ENCODE data around the gene TERB1.
"Not testable (repeated sequence)": the region's sequence is repeated elsewhere in the genome, so short reads cannot be mapped to it uniquely, and the experiment has no call there.

The TERB1 gene

DNA sequence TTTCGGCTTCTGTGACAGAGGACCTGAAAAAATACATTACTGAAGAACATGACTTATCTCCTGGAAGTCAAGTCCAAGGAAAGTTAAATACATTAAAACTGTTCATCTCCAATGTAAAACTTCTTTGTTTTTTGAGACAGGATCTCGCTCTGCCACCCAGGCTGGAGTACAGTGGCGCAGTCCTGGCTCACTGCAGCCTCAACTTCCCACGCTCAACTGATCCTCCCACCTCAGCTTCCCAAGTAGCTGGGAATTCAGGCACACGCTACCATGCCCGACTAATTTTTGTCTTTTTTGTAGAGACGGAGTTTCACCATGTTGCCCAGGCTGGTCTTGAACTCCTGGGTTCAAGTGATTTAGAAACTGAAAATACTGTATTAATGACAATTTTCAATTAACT lies 9.7 kb upstream of the TERB1 start:
- DNase-seq: no peak

DNA sequence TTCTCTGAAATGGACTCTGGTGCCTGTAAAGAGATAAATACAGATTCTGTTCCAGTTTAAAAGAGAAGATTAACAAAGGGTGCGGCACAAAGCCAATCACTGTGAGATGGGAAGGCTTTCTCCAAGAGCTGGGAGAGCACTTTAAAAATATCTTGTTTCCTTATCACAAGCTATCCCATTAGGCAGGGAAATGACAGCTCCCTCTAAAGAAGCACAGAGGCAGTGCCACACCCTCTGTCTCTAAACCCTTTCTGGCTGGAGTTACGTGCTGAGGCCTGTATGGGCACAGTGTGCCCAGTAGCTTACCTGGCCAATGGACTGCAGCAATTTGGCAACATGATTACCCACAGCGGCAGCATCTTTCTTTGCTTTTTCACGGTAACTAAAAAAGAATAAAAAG lies 9.0 kb upstream of the TERB1 start:
- no peak for DNase-seq

GRCh38 chr16:66809765-66810164 lies 8.4 kb upstream of the TERB1 start:
- DNase-seq: no peak

GRCh38 chr16:66802159-66802558 lies 775 bp upstream of the TERB1 start:
- no peak for DNase-seq

DNA sequence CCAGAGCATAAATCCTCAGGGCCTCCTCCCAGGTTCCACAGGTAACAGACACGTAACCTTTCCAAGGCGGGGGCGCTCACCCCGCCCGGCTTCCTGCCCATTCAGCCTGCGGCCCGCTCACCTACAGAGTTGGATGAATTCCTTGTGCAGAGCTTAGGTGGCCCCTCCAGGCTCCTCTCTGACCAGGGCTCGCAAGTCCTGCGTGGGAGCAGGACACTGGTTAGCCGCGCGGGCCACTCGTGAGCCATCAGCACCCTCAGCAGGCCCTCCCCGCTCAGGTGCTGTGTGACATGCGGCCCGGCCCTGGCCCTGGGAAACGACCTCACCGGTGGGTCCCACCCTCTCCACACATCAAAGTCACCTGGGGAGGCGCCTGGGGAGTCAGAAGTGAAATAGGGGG lies 528 bp downstream of the TERB1 start:
- DNase-seq: no peak

DNA sequence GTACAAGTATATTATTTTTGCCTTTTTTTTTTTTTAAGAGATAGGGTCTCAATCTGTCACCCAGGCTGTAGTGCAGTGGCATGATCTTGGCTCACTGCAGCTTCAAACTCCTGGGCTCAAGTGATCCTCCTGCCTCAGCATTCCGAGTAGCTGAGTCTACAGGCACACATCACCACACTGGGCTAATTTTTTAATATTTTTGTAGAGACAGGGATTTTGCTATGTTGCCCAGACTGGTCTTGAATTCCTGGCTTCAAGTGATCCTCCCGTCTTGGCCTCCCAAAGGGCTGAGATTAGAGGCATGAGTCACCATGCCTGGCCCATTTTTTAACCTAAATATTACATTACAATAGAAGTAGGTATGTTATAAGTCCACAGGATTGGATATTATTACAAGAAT lies 3.2 kb downstream of the TERB1 start:
- DNase-seq: no peak

DNA sequence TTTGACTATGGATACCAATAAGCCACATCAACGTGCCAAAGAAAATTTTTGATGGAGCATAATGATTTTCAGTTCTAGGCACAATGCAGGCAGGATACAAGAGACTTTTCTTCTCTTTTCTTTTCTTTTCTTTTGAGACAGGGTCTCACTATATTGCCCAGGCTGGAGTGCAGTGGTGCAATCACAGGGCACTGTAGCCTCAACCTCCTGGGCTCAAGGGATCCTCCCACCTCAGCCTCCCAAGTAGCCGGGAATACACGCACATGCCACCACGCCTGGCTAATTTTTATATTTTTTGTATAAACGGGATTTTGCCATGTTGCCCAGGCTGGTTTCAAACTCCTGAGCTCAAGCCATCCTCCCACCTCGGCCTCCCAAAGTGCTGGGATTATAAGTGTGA lies 7.4 kb downstream of the TERB1 start:
- not testable (repeated sequence) for DNase-seq

DNA sequence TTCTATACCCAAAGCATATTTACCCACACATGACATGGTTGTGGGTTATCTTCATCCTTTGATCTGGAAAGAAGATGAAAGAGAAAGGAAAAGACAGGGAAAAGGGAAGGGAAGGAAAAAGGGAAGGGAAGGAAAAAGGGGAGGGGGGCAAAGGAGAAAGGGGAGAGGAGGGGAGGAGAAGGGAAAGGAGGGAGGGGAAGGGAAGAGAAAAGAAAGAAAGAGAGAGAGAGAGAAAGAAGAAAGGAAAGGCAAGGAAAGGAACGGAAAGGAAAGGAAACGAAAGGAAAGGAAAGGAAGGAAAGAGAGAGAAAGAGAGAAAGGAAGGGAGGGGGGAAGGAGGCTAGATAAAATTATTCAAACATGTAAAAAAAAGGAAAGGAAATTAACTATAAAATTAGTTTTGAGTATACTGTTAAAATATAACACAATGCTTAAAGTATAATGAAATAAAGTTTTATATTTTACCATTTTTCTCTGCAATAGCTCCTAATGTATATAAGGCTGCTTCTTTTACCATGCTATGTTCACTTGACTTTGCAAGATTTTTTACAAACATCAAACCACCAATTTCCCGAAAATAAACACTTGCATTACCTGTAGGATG lies 11.2 kb downstream of the TERB1 start:
- DNase-seq: no peak

- DNase-seq: no peak
These were observed 14.0 kb downstream of the TERB1 start for GRCh38 chr16:66787427-66787826.

GRCh38 chr16:66786551-66786950 lies 14.8 kb downstream of the TERB1 start:
- no peak for DNase-seq

DNA sequence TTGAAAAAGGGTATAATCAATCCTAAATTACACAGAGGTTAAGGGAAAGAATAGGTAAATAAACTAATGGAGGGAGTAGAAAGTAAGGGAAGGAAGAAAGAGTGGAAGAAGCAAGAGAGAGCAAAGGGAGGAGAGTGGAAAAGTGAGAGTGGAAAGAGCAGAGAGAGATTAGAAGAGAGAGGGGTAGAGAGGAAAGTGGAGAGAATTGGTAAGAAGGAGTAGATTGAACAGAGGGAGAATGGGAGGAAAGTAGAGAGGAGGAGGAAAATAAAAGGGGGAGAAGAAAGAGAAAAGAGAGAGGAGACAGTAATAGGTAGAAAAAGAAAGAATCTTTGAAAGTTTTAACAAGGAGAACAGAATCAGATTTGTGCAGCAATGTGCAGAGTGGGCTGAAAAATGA lies 24.9 kb downstream of the TERB1 start:
- no peak for DNase-seq

- DNase-seq: no peak
These were observed 26.4 kb downstream of the TERB1 start for GRCh38 chr16:66774981-66775380.

GRCh38 chr16:66758086-66758485 lies 43.3 kb downstream of the TERB1 start:
- no peak for DNase-seq

DNA sequence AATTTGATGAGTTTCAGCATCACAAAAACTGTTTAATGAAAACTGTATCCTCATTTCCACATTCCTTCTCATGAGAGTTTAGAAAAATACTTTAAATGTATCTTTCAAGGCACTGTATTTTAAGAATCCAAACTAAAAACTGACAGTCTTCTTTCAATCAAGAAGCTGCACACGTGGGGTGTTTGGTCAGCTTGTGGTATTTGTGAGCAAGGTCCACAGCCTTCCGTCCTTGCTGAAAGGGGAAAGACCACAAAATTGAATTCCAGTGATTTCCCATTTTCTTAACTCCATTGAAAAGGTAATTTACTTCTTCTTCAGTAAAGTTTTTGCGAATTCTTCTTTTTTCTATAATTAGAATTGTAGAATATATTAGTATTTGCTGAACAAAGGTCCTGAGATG lies 46.6 kb downstream of the TERB1 start:
- no peak for DNase-seq

GRCh38 chr16:66754211-66754610 lies 47.2 kb downstream of the TERB1 start:
- DNase-seq: no peak

DNA sequence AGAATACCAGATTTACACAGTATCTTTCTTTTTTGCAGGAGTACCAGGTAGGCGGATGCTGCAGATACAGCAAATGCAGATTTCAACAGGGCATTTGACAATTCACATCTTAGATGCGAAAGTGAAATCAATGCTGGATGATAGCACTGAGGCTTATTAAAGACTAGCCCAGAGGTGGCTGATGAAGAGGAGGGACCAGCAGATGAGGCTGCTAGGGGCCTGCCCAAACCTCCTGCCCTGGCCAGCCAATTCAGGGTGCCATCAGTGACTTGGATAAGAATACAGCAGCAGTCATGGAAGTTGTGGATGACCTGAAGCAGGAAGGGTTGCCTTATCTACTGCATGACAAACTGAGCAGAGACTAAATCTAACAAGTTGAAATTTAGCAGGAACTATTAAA lies 48.4 kb downstream of the TERB1 start:
- DNase-seq: no peak

- DNase-seq: no peak
These were observed 49.0 kb downstream of the TERB1 start for GRCh38 chr16:66752379-66752778.

GRCh38 chr16:66751992-66752322 lies 49.4 kb downstream of the TERB1 start:
- DNase-seq: no peak

DNA sequence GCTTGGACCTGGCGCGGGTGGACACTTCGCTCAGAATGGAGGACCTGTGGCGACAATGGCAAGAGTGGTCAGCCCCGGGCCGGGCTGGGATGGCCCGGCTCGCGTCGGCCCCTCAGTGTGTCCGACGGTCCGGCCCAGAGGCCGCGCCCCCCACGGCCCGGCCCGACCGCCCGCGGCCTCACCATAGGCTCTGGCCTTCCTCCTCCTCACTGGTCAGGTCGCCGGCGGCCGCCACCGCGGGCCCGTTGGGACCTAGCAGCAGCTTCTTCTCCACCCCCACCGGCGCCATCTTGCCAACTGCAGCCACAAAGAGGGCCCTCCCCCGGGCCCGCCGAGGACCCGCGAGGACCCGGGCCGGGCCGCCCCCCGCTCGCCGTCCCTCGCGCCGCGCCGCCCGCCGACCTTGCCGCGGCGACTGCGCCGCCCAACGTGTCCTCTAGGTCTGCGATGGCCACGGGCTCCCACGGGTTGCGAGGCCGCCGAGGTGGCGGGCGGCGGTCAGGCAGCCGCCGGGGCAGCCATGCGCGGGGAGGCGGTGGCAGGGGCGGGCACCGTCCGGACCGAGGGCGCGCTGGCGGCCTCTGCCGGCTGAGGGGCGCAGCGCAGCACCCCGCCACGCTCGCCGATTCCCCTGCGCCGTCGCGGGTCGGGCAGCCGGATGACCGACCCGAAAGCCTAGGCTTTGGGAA lies 49.9 kb downstream of the TERB1 start, which contains the start of gene DYNC1LI2:
Gene DYNC1LI2, minus strand, starts transcription at position 307 of the 689 bp plus-strand sequence. Its CDS starts 18 bp downstream, at position 289.
- peak; percentile 88 for DNase-seq

GRCh38 chr16:66751053-66751302 lies 50.4 kb downstream of the TERB1 start:
- no peak for DNase-seq

GRCh38 chr16:66750279-66751052 lies 50.9 kb downstream of the TERB1 start:
- no peak for DNase-seq

GRCh38 chr16:66746682-66747081 lies 54.7 kb downstream of the TERB1 start:
- DNase-seq: peak; percentile 47

GRCh38 chr16:66746048-66746447 lies 55.3 kb downstream of the TERB1 start:
- DNase-seq: no peak
